IMR-90 (cell line): ENCODE data around the gene LDHAL6B. TPM values are rescaled to one million over a fixed set of nuclear protein-coding genes. Genes with fewer than 3 reads are reported as not detected.

Source experiments
- ATAC-seq: fragments of 200-7000 bp; cut with Tn5 transposase; 2 replicates; pipeline ENCODE4 v1.9.1; 2020; ENCODE audit warnings: low read depth, mild to moderate bottlenecking, moderate library complexity
- BruUV-seq: library from RNA; stranded (reverse); fragments of 400-500 nt; replicated peaks from 2 replicates; lab custom pipeline; 2021; lab: Mats Ljungman, UMichigan
- CTCF ChIA-PET: fragments of 300-600 bp; formaldehyde crosslinking; extraction: SDS; loops from one replicate; lab custom pipeline; 2021; ENCODE audit warnings: antibody characterized with exemption; lab: Yijun Ruan, JAX
- POLR2A ChIA-PET: fragments of 300-600 bp; sonication (Branson Sonifier 250); formaldehyde crosslinking; loops from one replicate; lab custom pipeline; 2022; ENCODE audit warnings: antibody characterized with exemption; ENCODE audit not compliant: unreplicated experiment; lab: Charles Lee
- DNase-seq: peaks from one replicate; pipeline ENCODE4 v3.0.0; 2013
- H2AFZ ChIP-seq: replicated peaks from 2 replicates; pipeline ENCODE3; 2013; ENCODE audit warnings: low read length, mild to moderate bottlenecking; ENCODE audit not compliant: poor library complexity
- H2AK5ac ChIP-seq: 2 replicates; pipeline ENCODE4 v1.6.1; 2013; ENCODE audit warnings: low read depth, low read length, inconsistent platforms
- H2AK9ac ChIP-seq: replicated peaks from 2 replicates; pipeline ENCODE3; 2013; ENCODE audit warnings: mild to moderate bottlenecking, low read depth, low read length, moderate library complexity; ENCODE audit not compliant: poor library complexity
- H2BK120ac ChIP-seq: 2 replicates; pipeline ENCODE4 v1.6.1; 2013; ENCODE audit warnings: low read depth, low read length, inconsistent platforms
- H2BK15ac ChIP-seq: 3 replicates; pipeline ENCODE4 v1.6.1; 2013; ENCODE audit warnings: low read depth, low read length, inconsistent platforms
- H2BK20ac ChIP-seq: 2 replicates; pipeline ENCODE4 v1.6.1; 2013; ENCODE audit warnings: low read depth, mild to moderate bottlenecking, inconsistent platforms, low read length, moderate library complexity
- H2BK5ac ChIP-seq: 2 replicates; pipeline ENCODE4 v1.6.1; 2013; ENCODE audit warnings: mild to moderate bottlenecking, low read depth, low read length, inconsistent platforms; ENCODE audit not compliant: poor library complexity, severe bottlenecking
- H3K14ac ChIP-seq: replicated peaks from 2 replicates; pipeline ENCODE4 v1.6.1; 2013; ENCODE audit warnings: low read depth, low read length, inconsistent platforms
- H3K18ac ChIP-seq: 2 replicates; pipeline ENCODE4 v1.6.1; 2013; ENCODE audit warnings: low read depth, low read length, control low read depth
- H3K23ac ChIP-seq: 2 replicates; pipeline ENCODE4 v1.6.1; 2013; ENCODE audit warnings: low read depth, low read length, inconsistent platforms
- H3K27ac ChIP-seq: 2 replicates; pipeline ENCODE4 v1.5.1; 2013; ENCODE audit warnings: mild to moderate bottlenecking, control low read depth, low read length; ENCODE audit not compliant: insufficient read depth
- H3K27me3 ChIP-seq: 2 replicates; pipeline ENCODE4 v1.6.1; 2013; ENCODE audit warnings: low read length; ENCODE audit not compliant: control insufficient read depth, insufficient read depth
- H3K36me3 ChIP-seq: 2 replicates; pipeline ENCODE4 v1.6.1; 2013; ENCODE audit warnings: low read length, mixed read lengths; ENCODE audit not compliant: control insufficient read depth, insufficient read depth
- H3K4ac ChIP-seq: 2 replicates; pipeline ENCODE4 v1.6.1; 2013; ENCODE audit warnings: low read depth, low read length, inconsistent platforms
- H3K4me1 ChIP-seq: 2 replicates; pipeline ENCODE4 v1.6.1; 2013; ENCODE audit warnings: low read length, mixed read lengths; ENCODE audit not compliant: control insufficient read depth, insufficient read depth
- H3K4me2 ChIP-seq: 2 replicates; pipeline ENCODE4 v1.6.1; 2013; ENCODE audit warnings: low read depth, mild to moderate bottlenecking, control low read depth, low read length, moderate library complexity
- H3K4me3 ChIP-seq: 2 replicates; pipeline ENCODE4 v1.5.1; 2013; ENCODE audit warnings: low read depth, mild to moderate bottlenecking, control low read depth, low read length, moderate library complexity; ENCODE audit not compliant: insufficient read depth
- H3K56ac ChIP-seq: 2 replicates; pipeline ENCODE4 v1.6.1; 2013; ENCODE audit warnings: low read length, inconsistent platforms; ENCODE audit not compliant: insufficient read depth; ENCODE audit errors: extremely low read depth
- H3K79me1 ChIP-seq, 2 experiments: 2 replicates each; pipeline ENCODE4 v1.6.1; 2013; ENCODE audit warnings: low read length in 2 of 2, inconsistent platforms in 1 of 2, low read depth in 1 of 2
- H3K9ac ChIP-seq: 2 replicates; pipeline ENCODE4 v1.6.1; 2013; ENCODE audit warnings: low read depth, low read length, control low read depth
- H3K9me1 ChIP-seq: 2 replicates; pipeline ENCODE4 v1.6.1; 2013; ENCODE audit warnings: low read length, inconsistent platforms; ENCODE audit not compliant: insufficient read depth
- H3K9me3 ChIP-seq: 2 replicates; pipeline ENCODE4 v1.6.1; 2013; ENCODE audit warnings: low read length; ENCODE audit not compliant: control insufficient read depth, insufficient read depth
- H4K20me1 ChIP-seq: 2 replicates; pipeline ENCODE4 v1.6.1; 2013; ENCODE audit warnings: low read length, inconsistent platforms; ENCODE audit not compliant: insufficient read depth
- H4K5ac ChIP-seq: 2 replicates; pipeline ENCODE4 v1.6.1; 2013; ENCODE audit warnings: mild to moderate bottlenecking, low read depth, low read length, control low read depth
- H4K8ac ChIP-seq, 2 experiments: 2 replicates each; pipeline ENCODE4 v1.6.1; 2013; ENCODE audit warnings: low read depth in 2 of 2, low read length in 2 of 2, control low read depth in 1 of 2, inconsistent platforms in 1 of 2
- H4K91ac ChIP-seq: 2 replicates; pipeline ENCODE4 v1.6.1; 2013; ENCODE audit warnings: low read depth, low read length, inconsistent platforms; ENCODE audit not compliant: insufficient read depth
- MAZ ChIP-seq: IDR thresholded peaks from 2 replicates; pipeline ENCODE4 v1.6.1; 2012; ENCODE audit warnings: low read depth, mild to moderate bottlenecking, low read length, improper control_type of control experiment, moderate library complexity, borderline replicate concordance
- NFE2L2 ChIP-seq: fragments of 150-350 bp; IDR thresholded peaks from 2 replicates; pipeline ENCODE4 v1.6.1; 2016; ENCODE audit warnings: low read depth, mild to moderate bottlenecking, low read length
- POLR2A ChIP-seq: IDR thresholded peaks from 2 replicates; pipeline ENCODE4 v1.6.1; 2012; ENCODE audit warnings: mild to moderate bottlenecking, low read depth, low read length
- RFX5 ChIP-seq: IDR thresholded peaks from 2 replicates; pipeline ENCODE4 v1.8.0; 2012; ENCODE audit warnings: low read depth, mild to moderate bottlenecking, low read length, moderate library complexity
- SMC3 ChIP-seq: fragments of 150-350 bp; IDR thresholded peaks from 2 replicates; pipeline ENCODE4 v1.6.1; 2016; ENCODE audit warnings: low read depth, mild to moderate bottlenecking, antibody characterized with exemption, low read length, moderate library complexity
- USF2 ChIP-seq: fragments of 150-350 bp; IDR thresholded peaks from 2 replicates; pipeline ENCODE4 v1.6.1; 2017; ENCODE audit warnings: mild to moderate bottlenecking, antibody characterized with exemption, low read length, low read depth
- WGBS, 2 experiments: methylation state at CpG; one replicate each; pipeline versions ENCODE4 v1.1.5 to v1.1.7; 2013; ENCODE audit warnings: missing lambda C conversion rate in 2 of 2; ENCODE audit not compliant: insufficient read length in 1 of 2; ENCODE audit errors: extremely low coverage in 2 of 2; 5-methylcytosine and 5-hydroxymethylcytosine counted together
- dilution Hi-C: fragments of 300-500 bp; cut with HindIII; formaldehyde crosslinking; loops from one replicate; pipeline ENCODE4 v1.14.3; 2018; ENCODE audit warnings: low sequenced_read_pairs; ENCODE audit not compliant: unreplicated experiment
- in situ Hi-C: fragments of 300-500 bp; cut with MboI; formaldehyde crosslinking; loops from 3 replicates; pipeline ENCODE4 v1.14.3; 2019; ENCODE audit warnings: low sequenced_read_pairs, inconsistent platforms, mixed read lengths
- intact Hi-C: fragments of 100-400 bp; cut with micrococcal nuclease; formaldehyde crosslinking; loops from 2 replicates; pipeline ENCODE4 v1.10.0; 2022
- polyA plus RNA-seq, 3 experiments: library from polyadenylated mRNA; depleted of rRNA; stranded (reverse); fragments of >200 nt; gene quantifications; 2 replicates each; pipeline ENCODE4 v1.2.3, GENCODE V29; 2012; ENCODE audit warnings: low replicate concordance in 1 of 3
- total RNA-seq: library from RNA; depleted of rRNA; stranded (reverse); fragments of >200 nt; gene quantifications from 2 replicates; pipeline ENCODE4 v1.2.3, GENCODE V29; 2012

The LDHAL6B gene
- total and polyA plus RNA-seq, 2 of the 4 experiments (the other 2 are of a cell fraction) = not detected

- no peak overlapping the region for H4K91ac ChIP-seq
- TF ChIP-seq RFX5 (no peak), USF2 (no peak), POLR2A (no peak), SMC3 (no peak), MAZ (no peak), NFE2L2 (no peak)
- no peak overlapping the region for H3K9ac ChIP-seq
- H2BK15ac ChIP-seq = no peak overlapping the region
- peaks cover 7 to 12% of the 10 kb centered on the region in 2 experiments; a peak in 3 of 4 replicates for H3K79me1 ChIP-seq
- intact Hi-C loops (no loop called here), dilution Hi-C loops (no loop called here), in situ Hi-C loops (no loop called here)
- H4K8ac ChIP-seq = no peak overlapping the region
- peaks cover 5% of the 10 kb centered on the region for H3K4me1 ChIP-seq
- H2AFZ ChIP-seq = no peak overlapping the region
- no peak overlapping the region for H3K18ac ChIP-seq
- H3K4me2 ChIP-seq = no peak overlapping the region
- no peak overlapping the region for H3K27ac ChIP-seq
- 80% methylated on average over 1 of the region's 3 CpGs; no CpG with 5 or more reads in 1 of the 2 experiments for WGBS, 2 experiments
- H2BK120ac ChIP-seq = no peak overlapping the region
- H2BK20ac ChIP-seq = no peak overlapping the region
- H3K56ac ChIP-seq = no peak overlapping the region
- no peak overlapping the region for H2BK5ac ChIP-seq
- H3K9me3 ChIP-seq = no peaks in the 10 kb centered on the region
- POLR2A ChIA-PET = no interaction called here
- DNase-seq = no peak
- H3K36me3 ChIP-seq = peaks cover 32% of the 10 kb centered on the region
- no TSS peak for BruUV-seq
- H4K5ac ChIP-seq = no peak overlapping the region
- no peak for ATAC-seq
- CTCF ChIA-PET = no interaction called here
- H2AK9ac ChIP-seq = no peak overlapping the region
- no peak overlapping the region for H2AK5ac ChIP-seq
- no peak overlapping the region for H3K14ac ChIP-seq
- H4K20me1 ChIP-seq = no peaks in the 10 kb centered on the region
- H3K27me3 ChIP-seq = no peaks in the 10 kb centered on the region
- no peak overlapping the region for H3K23ac ChIP-seq
- H3K4me3 ChIP-seq = no peak overlapping the region
- no peak overlapping the region for H3K4ac ChIP-seq
- H3K9me1 ChIP-seq = peaks cover 16% of the 10 kb centered on the region
These were observed 3.0 kb upstream of the LDHAL6B start for GRCh38 chr15:59203657-59204056.
